ENCODE data around the gene OR51M1.

- TF ChIP-seq CTCF (conservative IDR thresholded peaks at IDR 0.05 in 1 of 2, IDR thresholded peaks at IDR 0.05 in 1 of 2; ENCODE audit: low read depth in 1 of 2, low read length in 2 of 2) (no peak), EZH2 (IDR thresholded peaks at IDR 0.05; ENCODE audit: low read length, missing control alignments) (no peak)
Observed at GRCh38 chr11:5345831-5346230, 37.8 kb upstream of the OR51M1 start.

Measured in fibroblast of lung (primary cell).